Kidney capillary endothelial cell (primary cell): ENCODE data around the gene CYP17A1.
"Not testable (repeated sequence)": the region's sequence is repeated elsewhere in the genome, so short reads cannot be mapped to it uniquely, and the experiment has no call there.

Experiments used
- DNase-seq: peaks from one replicate; pipeline ENCODE4 v3.0.0-alpha.2; 2018; ENCODE audit warnings: low spot score

The CYP17A1 gene

GRCh38 chr10:102835007-102835482 lies 2.2 kb downstream of the CYP17A1 start:
- DNase-seq = peak; percentile 72

GRCh38 chr10:102834143-102834542 lies 3.1 kb downstream of the CYP17A1 start:
- DNase-seq = no peak

- no peak for DNase-seq
Measured at GRCh38 chr10:102832987-102833386, 4.2 kb downstream of the CYP17A1 start.

GRCh38 chr10:102832248-102832647 lies 5.0 kb downstream of the CYP17A1 start:
- no peak for DNase-seq

- no peak for DNase-seq
Measured at GRCh38 chr10:102831322-102832071, 5.7 kb downstream of the CYP17A1 start.

- no peak for DNase-seq
Measured at GRCh38 chr10:102827597-102827975, 9.6 kb downstream of the CYP17A1 start.

GRCh38 chr10:102826148-102826796 lies 10.9 kb downstream of the CYP17A1 start:
- DNase-seq = no peak

- no peak for DNase-seq
Measured at GRCh38 chr10:102824664-102825063, 12.5 kb downstream of the CYP17A1 start.

- DNase-seq = no peak
Measured at GRCh38 chr10:102822222-102822621, 15.0 kb downstream of the CYP17A1 start.

GRCh38 chr10:102820008-102820407 lies 17.2 kb downstream of the CYP17A1 start:
- DNase-seq = not testable (repeated sequence)

- DNase-seq = no peak
Measured at GRCh38 chr10:102819054-102819453, 18.2 kb downstream of the CYP17A1 start.

- DNase-seq = no peak
Measured at GRCh38 chr10:102817175-102817574, 20.0 kb downstream of the CYP17A1 start.

GRCh38 chr10:102815790-102816549 lies 21.2 kb downstream of the CYP17A1 start:
- peak; percentile 93 for DNase-seq

- DNase-seq = peak; percentile 82
Measured at GRCh38 chr10:102814873-102815661, 22.1 kb downstream of the CYP17A1 start.

GRCh38 chr10:102814453-102814871 lies 22.8 kb downstream of the CYP17A1 start:
- no peak for DNase-seq

GRCh38 chr10:102813734-102814452 lies 23.3 kb downstream of the CYP17A1 start:
- no peak for DNase-seq

- DNase-seq = no peak
Measured at GRCh38 chr10:102813017-102813541, 24.1 kb downstream of the CYP17A1 start.

GRCh38 chr10:102812231-102812876 lies 24.9 kb downstream of the CYP17A1 start:
- no peak for DNase-seq

- no peak for DNase-seq
Measured at GRCh38 chr10:102811346-102811745, 25.9 kb downstream of the CYP17A1 start.

- no peak for DNase-seq
Measured at GRCh38 chr10:102808380-102808779, 28.8 kb downstream of the CYP17A1 start.
